Fibroblast of lung (primary cell): ENCODE data around the gene NEK6.

Experiments used
- CTCF ChIP-seq, 2 donors: IDR thresholded peaks in 1 of 2; conservative IDR thresholded peaks in 1 of 2; 1 replicate in 1 of 2; 2 replicates in 1 of 2; pipeline ENCODE4 v1.5.1; 2011 to 2012; ENCODE audit warnings: low read length in 2 of 2, control low read depth in 1 of 2, inconsistent platforms in 1 of 2, low read depth in 1 of 2, mild to moderate bottlenecking in 1 of 2
- EZH2 ChIP-seq: IDR thresholded peaks from 2 replicates; pipeline ENCODE4 v1.5.1; 2012; ENCODE audit warnings: low read length, control low read depth, mild to moderate bottlenecking; ENCODE audit errors: missing control alignments

- TF ChIP-seq CTCF (conservative IDR thresholded peaks at IDR 0.05 in 1 of 2, IDR thresholded peaks at IDR 0.05 in 1 of 2; ENCODE audit: low read depth in 1 of 2, low read length in 2 of 2) (no peak), EZH2 (no peak)
These were observed 90.6 kb downstream of the NEK6 start for GRCh38 chr9:124348363-124348762.
